H4 (cell line): Measurements from ENCODE around the gene INPP5F. TPM values are rescaled to one million over a fixed set of nuclear protein-coding genes. Genes with fewer than 3 reads are reported as not detected.
"Not testable (repeated sequence)": the region's sequence is repeated elsewhere in the genome, so short reads cannot be mapped to it uniquely, and the experiment has no call there.

Experiments used
- DNase-seq: peaks from one replicate; pipeline ENCODE4 v3.0.0-alpha.2; 2015; ENCODE audit warnings: low spot score
- total RNA-seq: library from RNA; depleted of rRNA; stranded (reverse); fragments of >200 nt; shearing (Covaris generic); gene quantifications from 2 replicates; pipeline ENCODE4 v1.2.3, GENCODE V29; 2014

Gene INPP5F
- total RNA-seq, 1 experiment from 2014 or later = 9.5 TPM

- peak; percentile 53 for DNase-seq
Observed at GRCh38 chr10:119776536-119776935, 50.7 kb downstream of the INPP5F start.

GRCh38 chr10:119777686-119778085 lies 51.8 kb downstream of the INPP5F start:
- no peak for DNase-seq

- DNase-seq = no peak
Observed at GRCh38 chr10:119778776-119779445, 53.1 kb downstream of the INPP5F start.

GRCh38 chr10:119780879-119781480 lies 55.1 kb downstream of the INPP5F start:
- no peak for DNase-seq

- DNase-seq = no peak
Observed at GRCh38 chr10:119781498-119781897, 55.6 kb downstream of the INPP5F start.

GRCh38 chr10:119782981-119783664 lies 57.3 kb downstream of the INPP5F start:
- DNase-seq = no peak

- DNase-seq = no peak
Observed at GRCh38 chr10:119783665-119784027, 57.8 kb downstream of the INPP5F start.

- DNase-seq = peak; percentile 74
Observed at GRCh38 chr10:119784340-119785067, 58.7 kb downstream of the INPP5F start.

- DNase-seq = peak; percentile 95
Observed at GRCh38 chr10:119786117-119786769, 60.4 kb downstream of the INPP5F start.

- DNase-seq = not testable (repeated sequence)
Observed at GRCh38 chr10:119795101-119795500, 69.3 kb downstream of the INPP5F start.

- no peak for DNase-seq
Observed at GRCh38 chr10:119796039-119796438, 70.2 kb downstream of the INPP5F start.

GRCh38 chr10:119801176-119801575 lies 75.3 kb downstream of the INPP5F start:
- no peak for DNase-seq

- DNase-seq = no peak
Observed at GRCh38 chr10:119801998-119802538, 76.2 kb downstream of the INPP5F start.

- peak; percentile 31 for DNase-seq
Observed at GRCh38 chr10:119803264-119803663, 77.4 kb downstream of the INPP5F start.

GRCh38 chr10:119805702-119806230 lies 79.9 kb downstream of the INPP5F start:
- DNase-seq = no peak

GRCh38 chr10:119806334-119807130 lies 80.7 kb downstream of the INPP5F start:
- no peak for DNase-seq

- DNase-seq = peak; percentile 88
Observed at GRCh38 chr10:119807960-119808697, 82.3 kb downstream of the INPP5F start.

GRCh38 chr10:119811122-119811521 lies 85.3 kb downstream of the INPP5F start:
- no peak for DNase-seq

GRCh38 chr10:119812684-119813083 lies 86.8 kb downstream of the INPP5F start:
- DNase-seq = no peak

- no peak for DNase-seq
Observed at GRCh38 chr10:119815671-119816070, 89.8 kb downstream of the INPP5F start.
